ENCODE data around the gene OSBPL7. TPM values are rescaled to one million over a fixed set of nuclear protein-coding genes. Genes with fewer than 3 reads are reported as not detected.

The OSBPL7 gene
- total RNA-seq, 1 experiment from 2014 or later = 46.8 TPM

GRCh38 chr17:47808036-47808829 is 13.4 kb downstream of the OSBPL7 start:
- no peak for TF ChIP-seq CTCF (IDR thresholded peaks at IDR 0.05; ENCODE audit: insufficient read depth in 1 of 2, low read depth in 1 of 2, low read length in 1 of 2, severe bottlenecking in 1 of 2, unreplicated experiment in 1 of 2)
- Histone ChIP-seq H3K9me3 (no peaks in the 10 kb centered on the region), H3K4me1 (peaks cover 36% of the 10 kb centered on the region), H3K4me3 (ENCODE audit: low read depth, low read length) (no peak overlapping the region), H3K36me3 (ENCODE audit: control insufficient read depth, insufficient read depth, low read length) (peaks cover 12% of the 10 kb centered on the region; the same call in 1 of the 2 replicates), H3K27me3 (replicated peaks; ENCODE audit: control insufficient read depth, insufficient read depth, low read length) (no peaks in the 10 kb centered on the region)
- H3K27me3 Mint-ChIP-seq (ENCODE audit: insufficient read depth, unreplicated experiment) = no peaks in the 10 kb centered on the region
- no TSS peak for BruUV-seq (replicated peaks)
- intact Hi-C loops (cut with micrococcal nuclease; ENCODE audit: unreplicated experiment) = no loop called here
- POLR2A ChIA-PET = no interaction called here
- peaks cover 36% of the 10 kb centered on the region for H3K36me3 Mint-ChIP-seq (ENCODE audit: insufficient read depth, unreplicated experiment)
- H3K4me1 Mint-ChIP-seq (ENCODE audit: low read depth, unreplicated experiment) = peaks cover 36% of the 10 kb centered on the region
- CTCF ChIA-PET = interaction anchor here (0.6 to 1.0 kb wide), 2 partner anchors 32 to 87 kb away, joined by 4 to 8 read pairs; no protein-coding TSS in a partner anchor
- peak overlapping the region; percentile 93 for H3K27ac Mint-ChIP-seq (ENCODE audit: unreplicated experiment)
- H3K9me3 Mint-ChIP-seq (ENCODE audit: unreplicated experiment) = no peaks in the 10 kb centered on the region
- DNase-seq = no peak
- peak overlapping the region; percentile 22 for H3K4me3 Mint-ChIP-seq (ENCODE audit: unreplicated experiment)

DNA sequence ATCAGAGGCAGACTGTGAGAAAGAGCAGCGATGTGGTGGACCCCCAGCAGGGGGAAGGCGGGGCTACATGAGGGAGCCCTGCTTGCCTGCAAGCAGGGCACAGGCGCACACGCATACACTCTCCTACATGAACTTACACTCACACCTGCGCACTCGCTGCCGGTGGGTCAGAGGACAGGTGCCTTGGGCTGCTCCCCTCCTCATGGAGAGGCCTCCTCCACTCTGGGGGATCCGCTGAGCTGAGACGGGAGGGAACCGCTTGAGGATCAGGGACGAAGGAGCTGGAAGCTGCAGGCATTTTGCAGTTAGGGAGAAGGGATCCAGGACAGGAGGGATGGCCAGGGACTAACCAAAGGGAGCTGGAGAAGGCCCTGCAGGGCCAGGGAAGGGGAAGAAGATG is 14.2 kb downstream of the OSBPL7 start:
- Mint-ChIP-seq H3K4me1 (ENCODE audit: low read depth, unreplicated experiment) (peaks cover 34% of the 10 kb centered on the region), H3K36me3 (ENCODE audit: insufficient read depth, unreplicated experiment) (peaks cover 36% of the 10 kb centered on the region), H3K27ac (ENCODE audit: unreplicated experiment) (peak overlapping the region; percentile 93), H3K27me3 (ENCODE audit: insufficient read depth, unreplicated experiment) (no peaks in the 10 kb centered on the region), H3K4me3 (ENCODE audit: unreplicated experiment) (peak overlapping the region; percentile 22), H3K9me3 (ENCODE audit: unreplicated experiment) (no peaks in the 10 kb centered on the region)
- DNase-seq = peak in 1 of 2 experiments; percentile 50
- no TSS peak for BruUV-seq (replicated peaks)
- Histone ChIP-seq H3K36me3 (ENCODE audit: control insufficient read depth, insufficient read depth, low read length) (peaks cover 12% of the 10 kb centered on the region; the same call in 1 of the 2 replicates), H3K4me1 (peaks cover 36% of the 10 kb centered on the region), H3K4me3 (ENCODE audit: low read depth, low read length) (no peak overlapping the region), H3K9me3 (no peaks in the 10 kb centered on the region), H3K27me3 (replicated peaks; ENCODE audit: control insufficient read depth, insufficient read depth, low read length) (no peaks in the 10 kb centered on the region)
- no peak for TF ChIP-seq CTCF (IDR thresholded peaks at IDR 0.05; ENCODE audit: insufficient read depth in 1 of 2, low read depth in 1 of 2, low read length in 1 of 2, severe bottlenecking in 1 of 2, unreplicated experiment in 1 of 2)
- POLR2A ChIA-PET = no interaction called here
- CTCF ChIA-PET = no interaction called here
- intact Hi-C loops (cut with micrococcal nuclease; ENCODE audit: unreplicated experiment) = no loop called here

DNA sequence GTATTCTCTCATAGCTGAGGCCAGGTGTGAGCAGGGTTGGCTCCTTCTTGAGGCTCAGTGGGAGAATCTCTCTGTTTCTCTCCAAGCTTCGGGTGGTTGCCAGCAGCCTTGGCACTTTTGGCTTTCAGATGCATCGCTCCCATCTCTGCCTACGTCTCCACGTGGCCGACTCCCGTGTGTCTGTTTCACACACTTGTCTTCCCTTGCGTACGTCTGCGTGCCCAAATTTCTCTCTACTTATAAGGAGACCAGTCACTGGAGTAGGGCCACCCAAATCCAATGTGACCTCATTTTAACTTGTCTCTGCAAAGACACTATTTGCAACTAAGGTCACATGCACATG is 14.7 kb downstream of the OSBPL7 start:
- Mint-ChIP-seq H3K4me3 (ENCODE audit: unreplicated experiment) (no peak overlapping the region), H3K27me3 (ENCODE audit: insufficient read depth, unreplicated experiment) (no peaks in the 10 kb centered on the region), H3K4me1 (ENCODE audit: low read depth, unreplicated experiment) (peaks cover 29% of the 10 kb centered on the region), H3K9me3 (ENCODE audit: unreplicated experiment) (no peaks in the 10 kb centered on the region), H3K27ac (ENCODE audit: unreplicated experiment) (no peak overlapping the region), H3K36me3 (ENCODE audit: insufficient read depth, unreplicated experiment) (peaks cover 36% of the 10 kb centered on the region)
- no TSS peak for BruUV-seq (replicated peaks)
- Histone ChIP-seq H3K4me1 (peaks cover 36% of the 10 kb centered on the region), H3K27me3 (replicated peaks; ENCODE audit: control insufficient read depth, insufficient read depth, low read length) (no peaks in the 10 kb centered on the region), H3K4me3 (ENCODE audit: low read depth, low read length) (no peak overlapping the region), H3K36me3 (ENCODE audit: control insufficient read depth, insufficient read depth, low read length) (peaks cover 12% of the 10 kb centered on the region; the same call in 1 of the 2 replicates), H3K9me3 (no peaks in the 10 kb centered on the region)
- CTCF ChIA-PET = no interaction called here
- no peak for TF ChIP-seq CTCF (IDR thresholded peaks at IDR 0.05; ENCODE audit: insufficient read depth in 1 of 2, low read depth in 1 of 2, low read length in 1 of 2, severe bottlenecking in 1 of 2, unreplicated experiment in 1 of 2)
- DNase-seq = peak in 1 of 2 experiments; percentile 36
- POLR2A ChIA-PET = no interaction called here
- intact Hi-C loops (cut with micrococcal nuclease; ENCODE audit: unreplicated experiment) = no loop called here
